ENCODE results near the gene SLC25A17.

The SLC25A17 gene

GRCh38 chr22:40746428-40747220 lies 72.5 kb downstream of the SLC25A17 start:
- DNase-seq (ENCODE audit: low read depth, low spot score): no peak
- H3K9me3 ChIP-seq (ENCODE audit: insufficient read depth, low read length): peaks cover 16% of the 10 kb centered on the region; the same call in 1 of the 2 replicates
- H3K36me3 ChIP-seq (ENCODE audit: insufficient read depth, insufficient read length, low read length): no peaks in the 10 kb centered on the region
- H3K27me3 ChIP-seq (ENCODE audit: insufficient read depth, insufficient read length): no peaks in the 10 kb centered on the region
- peaks cover 2% of the 10 kb centered on the region for H3K4me1 ChIP-seq (ENCODE audit: insufficient read depth, insufficient read length)
- no peak for TF ChIP-seq ZNF274 (IDR thresholded peaks at IDR 0.05; ENCODE audit: low read depth, low read length)
- no peak for TF ChIP-seq YY1 (IDR thresholded peaks at IDR 0.05; ENCODE audit: insufficient read depth, insufficient read length)
- no peak for TF ChIP-seq SUZ12 (IDR thresholded peaks at IDR 0.05; ENCODE audit: extremely low read depth, insufficient read depth, insufficient read length)
- H3K9ac ChIP-seq (ENCODE audit: insufficient read length, low read depth): no peak overlapping the region
- H3K4me3 ChIP-seq (ENCODE audit: insufficient read length, low read depth): no peak overlapping the region

DNA sequence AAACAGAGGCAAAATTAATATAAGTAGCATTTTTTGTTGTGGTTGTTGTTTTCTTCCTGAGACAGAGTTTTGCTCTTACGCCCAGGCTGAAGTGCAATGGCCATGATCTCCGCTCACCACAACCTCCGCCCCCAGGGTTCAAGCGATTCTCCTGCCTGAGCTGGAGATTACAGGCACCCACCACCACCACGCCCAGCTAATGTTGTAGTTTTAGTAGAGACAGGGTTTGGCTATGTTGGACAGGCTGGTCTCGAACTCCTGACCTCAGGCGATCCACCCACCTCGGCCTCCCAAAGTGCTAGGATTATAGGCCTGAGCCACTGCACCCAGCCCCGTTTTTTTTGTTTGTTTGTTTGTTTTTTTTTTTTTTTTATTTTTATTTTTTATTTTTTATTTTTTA lies 75.4 kb downstream of the SLC25A17 start:
- TF ChIP-seq YY1 (IDR thresholded peaks at IDR 0.05; ENCODE audit: insufficient read depth, insufficient read length): no peak
- TF ChIP-seq ZNF274 (IDR thresholded peaks at IDR 0.05; ENCODE audit: low read depth, low read length): no peak
- TF ChIP-seq SUZ12 (IDR thresholded peaks at IDR 0.05; ENCODE audit: extremely low read depth, insufficient read depth, insufficient read length): no peak
- H3K36me3 ChIP-seq (ENCODE audit: insufficient read depth, insufficient read length, low read length): no peaks in the 10 kb centered on the region
- peaks cover 12% of the 10 kb centered on the region; the same call in 1 of the 2 replicates for H3K9me3 ChIP-seq (ENCODE audit: insufficient read depth, low read length)
- H3K27me3 ChIP-seq (ENCODE audit: insufficient read depth, insufficient read length): no peaks in the 10 kb centered on the region
- no peak for DNase-seq (ENCODE audit: low read depth, low spot score)
- peaks cover 2% of the 10 kb centered on the region for H3K4me1 ChIP-seq (ENCODE audit: insufficient read depth, insufficient read length)
- H3K4me3 ChIP-seq (ENCODE audit: insufficient read length, low read depth): no peak overlapping the region
- H3K9ac ChIP-seq (ENCODE audit: insufficient read length, low read depth): no peak overlapping the region

GRCh38 chr22:40741116-40741515 lies 78.0 kb downstream of the SLC25A17 start:
- Histone ChIP-seq H3K9ac (ENCODE audit: insufficient read length, low read depth) (no peak overlapping the region), H3K4me1 (ENCODE audit: insufficient read depth, insufficient read length) (peaks cover 2% of the 10 kb centered on the region), H3K27me3 (ENCODE audit: insufficient read depth, insufficient read length) (no peaks in the 10 kb centered on the region), H3K9me3 (ENCODE audit: insufficient read depth, low read length) (no peaks in the 10 kb centered on the region), H3K36me3 (ENCODE audit: insufficient read depth, insufficient read length, low read length) (no peaks in the 10 kb centered on the region), H3K4me3 (ENCODE audit: insufficient read length, low read depth) (no peak overlapping the region)
- no peak for DNase-seq (ENCODE audit: low read depth, low spot score)
- TF ChIP-seq SUZ12 (IDR thresholded peaks at IDR 0.05; ENCODE audit: extremely low read depth, insufficient read depth, insufficient read length): no peak
- TF ChIP-seq ZNF274 (IDR thresholded peaks at IDR 0.05; ENCODE audit: low read depth, low read length): no peak
- TF ChIP-seq YY1 (IDR thresholded peaks at IDR 0.05; ENCODE audit: insufficient read depth, insufficient read length): no peak

DNA sequence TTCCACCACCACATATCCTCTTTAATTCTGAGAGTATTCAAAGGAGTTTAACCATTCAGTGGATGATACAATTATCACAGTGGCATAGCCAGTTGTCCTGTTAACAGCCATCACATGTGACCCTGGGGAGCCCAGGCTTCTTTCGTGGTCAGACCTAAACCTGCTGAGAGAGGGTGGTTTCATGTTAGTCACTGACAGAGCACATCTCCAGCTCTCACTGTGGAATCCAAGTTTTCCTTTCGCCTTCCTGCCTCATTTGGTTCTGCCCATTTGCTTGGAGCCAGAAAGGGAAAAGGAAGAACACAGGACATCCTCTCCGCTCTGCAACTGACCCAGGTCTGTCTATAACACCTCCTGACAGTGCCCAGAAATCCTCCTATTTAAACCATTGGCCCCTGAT lies 79.4 kb downstream of the SLC25A17 start:
- H3K9me3 ChIP-seq (ENCODE audit: insufficient read depth, low read length): no peaks in the 10 kb centered on the region
- H3K4me1 ChIP-seq (ENCODE audit: insufficient read depth, insufficient read length): peaks cover 2% of the 10 kb centered on the region
- no peak for DNase-seq (ENCODE audit: low read depth, low spot score)
- H3K4me3 ChIP-seq (ENCODE audit: insufficient read length, low read depth): no peak overlapping the region
- H3K9ac ChIP-seq (ENCODE audit: insufficient read length, low read depth): no peak overlapping the region
- H3K36me3 ChIP-seq (ENCODE audit: insufficient read depth, insufficient read length, low read length): no peaks in the 10 kb centered on the region
- H3K27me3 ChIP-seq (ENCODE audit: insufficient read depth, insufficient read length): no peaks in the 10 kb centered on the region
- no peak for TF ChIP-seq YY1 (IDR thresholded peaks at IDR 0.05; ENCODE audit: insufficient read depth, insufficient read length)
- no peak for TF ChIP-seq SUZ12 (IDR thresholded peaks at IDR 0.05; ENCODE audit: extremely low read depth, insufficient read depth, insufficient read length)
- TF ChIP-seq ZNF274 (IDR thresholded peaks at IDR 0.05; ENCODE audit: low read depth, low read length): no peak

DNA sequence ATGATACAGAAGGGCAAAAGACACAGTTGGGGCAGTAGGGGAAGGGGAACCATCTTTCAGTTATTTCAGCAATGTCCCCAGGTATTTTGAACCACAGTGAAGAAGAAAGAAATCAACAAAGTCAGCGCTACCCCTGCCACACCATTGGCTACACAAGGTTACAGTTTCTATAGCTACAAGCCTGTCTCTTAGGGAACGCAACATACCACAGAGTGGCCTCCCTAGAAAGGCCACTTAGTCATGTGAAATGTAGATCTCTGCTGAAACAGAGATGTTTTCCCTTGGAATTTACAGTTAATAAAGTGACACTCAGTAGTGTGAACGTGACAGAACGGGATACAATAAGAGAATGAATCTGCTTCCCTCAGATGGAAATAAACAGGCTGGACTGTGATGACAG lies 85.2 kb downstream of the SLC25A17 start:
- H3K36me3 ChIP-seq (ENCODE audit: insufficient read depth, insufficient read length, low read length): no peaks in the 10 kb centered on the region
- TF ChIP-seq YY1 (IDR thresholded peaks at IDR 0.05; ENCODE audit: insufficient read depth, insufficient read length) (no peak), SUZ12 (IDR thresholded peaks at IDR 0.05; ENCODE audit: extremely low read depth, insufficient read depth, insufficient read length) (no peak), ZNF274 (IDR thresholded peaks at IDR 0.05; ENCODE audit: low read depth, low read length) (no peak)
- DNase-seq (ENCODE audit: low read depth, low spot score): no peak
- no peak overlapping the region for H3K9ac ChIP-seq (ENCODE audit: insufficient read length, low read depth)
- H3K9me3 ChIP-seq (ENCODE audit: insufficient read depth, low read length): no peaks in the 10 kb centered on the region
- H3K27me3 ChIP-seq (ENCODE audit: insufficient read depth, insufficient read length): no peaks in the 10 kb centered on the region
- H3K4me3 ChIP-seq (ENCODE audit: insufficient read length, low read depth): no peak overlapping the region
- H3K4me1 ChIP-seq (ENCODE audit: insufficient read depth, insufficient read length): no peaks in the 10 kb centered on the region

DNA sequence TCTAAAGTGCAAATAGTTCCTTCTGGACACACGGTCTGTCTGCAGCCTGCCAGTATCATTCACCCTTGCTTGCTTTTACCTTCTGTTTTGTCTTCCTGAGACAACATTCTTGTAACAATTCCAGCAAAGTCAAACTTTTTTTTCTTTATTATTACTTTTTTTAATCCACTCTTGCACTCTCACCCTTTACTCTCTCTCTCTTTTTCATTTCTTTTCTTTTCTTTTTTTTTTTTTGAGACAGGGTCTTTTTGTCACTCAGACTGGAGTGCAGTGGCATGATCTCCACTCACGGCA lies 86.2 kb downstream of the SLC25A17 start:
- TF ChIP-seq ZNF274 (IDR thresholded peaks at IDR 0.05; ENCODE audit: low read depth, low read length) (no peak), SUZ12 (IDR thresholded peaks at IDR 0.05; ENCODE audit: extremely low read depth, insufficient read depth, insufficient read length) (no peak), YY1 (IDR thresholded peaks at IDR 0.05; ENCODE audit: insufficient read depth, insufficient read length) (no peak)
- H3K4me1 ChIP-seq (ENCODE audit: insufficient read depth, insufficient read length): no peaks in the 10 kb centered on the region
- no peak overlapping the region for H3K4me3 ChIP-seq (ENCODE audit: insufficient read length, low read depth)
- no peak for DNase-seq (ENCODE audit: low read depth, low spot score)
- no peak overlapping the region for H3K9ac ChIP-seq (ENCODE audit: insufficient read length, low read depth)
- no peaks in the 10 kb centered on the region for H3K27me3 ChIP-seq (ENCODE audit: insufficient read depth, insufficient read length)
- no peaks in the 10 kb centered on the region for H3K9me3 ChIP-seq (ENCODE audit: insufficient read depth, low read length)
- H3K36me3 ChIP-seq (ENCODE audit: insufficient read depth, insufficient read length, low read length): no peaks in the 10 kb centered on the region

- Histone ChIP-seq H3K4me3 (ENCODE audit: insufficient read length, low read depth) (no peak overlapping the region), H3K9me3 (ENCODE audit: insufficient read depth, low read length) (no peaks in the 10 kb centered on the region), H3K9ac (ENCODE audit: insufficient read length, low read depth) (no peak overlapping the region), H3K4me1 (ENCODE audit: insufficient read depth, insufficient read length) (no peaks in the 10 kb centered on the region), H3K36me3 (ENCODE audit: insufficient read depth, insufficient read length, low read length) (no peaks in the 10 kb centered on the region), H3K27me3 (ENCODE audit: insufficient read depth, insufficient read length) (no peaks in the 10 kb centered on the region)
- DNase-seq (ENCODE audit: low read depth, low spot score): no peak
- TF ChIP-seq ZNF274 (IDR thresholded peaks at IDR 0.05; ENCODE audit: low read depth, low read length) (no peak), SUZ12 (IDR thresholded peaks at IDR 0.05; ENCODE audit: extremely low read depth, insufficient read depth, insufficient read length) (no peak), YY1 (IDR thresholded peaks at IDR 0.05; ENCODE audit: insufficient read depth, insufficient read length) (no peak)
These were observed 89.9 kb downstream of the SLC25A17 start for GRCh38 chr22:40729284-40729683.

Data from NT2/D1 (cell line).